Measurements from ENCODE around the gene TIMM17A.
A peak's percentile ranks its signal among the peaks of the same experiment; 100 is the strongest.
"Not testable (repeated sequence)": the region's sequence is repeated elsewhere in the genome, so short reads cannot be mapped to it uniquely, and the experiment has no call there.

The TIMM17A gene

DNA sequence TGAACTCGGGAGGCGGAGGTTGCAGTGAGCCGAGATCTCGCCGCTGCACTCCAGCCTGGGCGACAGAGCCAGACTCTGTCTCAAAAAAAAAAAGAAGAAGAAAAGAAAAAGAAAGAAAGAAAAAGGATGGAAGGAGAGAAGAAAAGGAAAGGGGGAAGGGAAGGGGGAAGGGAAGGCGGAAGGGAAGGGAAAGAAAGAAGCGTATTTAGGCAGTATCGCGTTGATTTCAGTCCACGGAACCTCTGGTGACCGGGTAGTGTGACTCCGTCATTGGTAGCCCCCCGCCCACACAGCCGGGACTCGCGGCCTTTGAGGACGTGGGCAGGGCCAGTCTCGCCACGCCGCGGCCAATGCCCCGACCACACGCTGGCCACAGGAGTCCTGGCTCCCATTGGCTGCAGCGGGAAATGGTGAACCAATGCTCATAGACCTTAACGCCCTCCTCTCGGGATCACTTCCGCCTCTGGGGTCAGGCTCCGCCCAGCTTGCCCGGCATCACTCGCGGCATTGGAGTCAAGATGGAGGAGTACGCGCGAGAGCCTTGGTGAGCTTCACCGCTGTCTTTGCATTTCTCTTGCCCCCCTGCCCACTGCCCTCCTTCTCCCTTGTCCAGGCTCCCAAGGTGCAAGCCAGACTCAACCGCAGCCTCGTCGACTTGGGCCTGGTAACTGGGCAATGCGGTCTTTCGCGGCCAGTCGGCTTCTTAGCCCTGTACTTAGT lies at the start of gene TIMM17A:
Gene TIMM17A, plus strand, starts transcription at position 495 of the 720 bp plus-strand sequence. Its CDS starts 24 bp downstream, at position 519.
- peak; percentile 91 to 94 for DNase-seq

DNA sequence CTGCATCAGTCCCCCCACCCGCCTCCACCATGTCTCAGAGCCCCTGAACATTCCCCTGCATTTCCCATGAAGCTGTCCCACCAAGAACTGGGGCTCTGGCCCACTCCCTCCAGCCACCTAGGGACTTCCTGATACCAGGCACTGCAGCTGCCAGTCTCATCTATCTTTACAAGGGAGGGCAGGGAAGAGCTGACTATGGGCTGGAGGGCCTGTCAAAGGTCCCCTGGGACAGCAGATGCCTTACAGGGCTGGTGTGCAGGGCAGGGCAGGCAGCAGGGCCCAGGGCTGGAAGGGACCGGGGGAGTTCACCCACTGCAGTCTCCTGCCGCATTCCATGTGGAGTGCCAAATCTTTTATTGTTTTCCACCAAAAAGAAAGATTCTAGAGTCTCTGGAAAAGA lies 49.0 kb upstream of the TIMM17A start:
- DNase-seq: no peak

- DNase-seq: no peak
These were observed 47.7 kb upstream of the TIMM17A start for GRCh38 chr1:201907621-201908020.

- DNase-seq: no peak
These were observed 43.3 kb upstream of the TIMM17A start for GRCh38 chr1:201911826-201912571.

GRCh38 chr1:201912832-201913231 lies 42.5 kb upstream of the TIMM17A start:
- DNase-seq: no peak

DNA sequence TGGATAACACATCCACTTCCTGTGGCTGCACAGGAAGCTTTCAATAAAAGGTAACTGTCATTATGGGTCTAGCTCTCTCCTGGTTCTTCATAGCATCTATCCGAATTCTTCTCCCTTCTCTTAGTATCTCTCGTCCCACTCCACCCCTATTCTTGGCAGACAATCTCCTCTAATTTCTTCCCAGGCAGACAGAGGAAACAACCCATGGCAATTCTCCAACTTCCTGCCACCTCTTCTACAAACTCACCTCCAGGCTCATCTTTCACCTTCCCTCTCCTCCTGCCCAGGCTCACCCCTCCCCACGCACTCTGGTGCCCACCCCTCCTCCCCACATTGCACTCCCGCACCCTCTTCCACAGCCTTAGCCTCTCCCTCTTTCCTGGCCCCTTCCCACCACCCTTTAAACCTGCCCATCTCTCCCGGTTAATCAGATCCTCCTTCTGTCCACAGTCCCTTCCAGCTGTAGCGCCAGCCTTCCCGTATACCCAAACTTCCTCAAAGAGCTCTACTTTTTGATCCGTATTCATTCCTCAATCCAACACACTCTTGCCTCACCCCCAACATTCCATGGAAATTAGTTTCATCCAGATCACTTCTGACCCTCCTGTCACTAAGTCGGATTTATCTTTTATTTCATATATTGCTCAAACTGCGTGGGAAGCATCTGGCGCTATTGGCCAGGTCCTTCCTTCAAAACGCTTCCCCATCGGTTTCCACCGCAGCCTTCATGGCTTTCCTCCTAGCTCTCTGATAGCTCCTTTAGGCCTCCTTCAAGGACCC lies 40.7 kb upstream of the TIMM17A start:
- DNase-seq: no peak

DNA sequence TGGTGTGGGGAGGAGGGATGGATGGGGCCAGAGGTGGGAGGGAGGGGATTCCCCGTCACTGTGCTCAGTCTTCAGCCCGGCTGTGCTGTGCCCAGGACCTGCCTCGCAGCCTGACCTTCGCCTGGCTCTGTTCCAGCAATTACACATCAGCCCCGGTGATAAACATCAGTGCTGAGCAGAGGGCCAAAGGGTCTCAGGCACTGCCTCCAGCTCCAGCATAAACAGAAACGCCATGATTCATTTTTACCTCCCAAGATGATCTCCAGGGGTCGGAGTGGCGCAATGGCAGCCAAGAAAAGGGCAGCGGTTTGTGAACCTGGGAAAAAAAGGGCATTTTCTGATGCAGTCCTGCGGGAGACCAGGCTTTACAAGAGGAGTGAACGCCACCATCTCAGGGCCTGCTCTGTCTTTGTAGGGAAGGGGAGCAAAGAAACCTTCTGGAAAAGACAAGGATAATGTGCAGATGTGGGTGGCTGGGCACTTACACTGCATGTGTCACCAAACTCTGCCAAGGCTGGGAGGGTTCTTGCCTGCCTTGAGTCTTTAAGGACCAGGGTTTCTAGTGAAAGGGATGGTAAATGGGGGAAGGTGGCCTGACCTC lies 38.6 kb upstream of the TIMM17A start:
- no peak for DNase-seq

- DNase-seq: no peak
These were observed 37.8 kb upstream of the TIMM17A start for GRCh38 chr1:201917362-201918033.

DNA sequence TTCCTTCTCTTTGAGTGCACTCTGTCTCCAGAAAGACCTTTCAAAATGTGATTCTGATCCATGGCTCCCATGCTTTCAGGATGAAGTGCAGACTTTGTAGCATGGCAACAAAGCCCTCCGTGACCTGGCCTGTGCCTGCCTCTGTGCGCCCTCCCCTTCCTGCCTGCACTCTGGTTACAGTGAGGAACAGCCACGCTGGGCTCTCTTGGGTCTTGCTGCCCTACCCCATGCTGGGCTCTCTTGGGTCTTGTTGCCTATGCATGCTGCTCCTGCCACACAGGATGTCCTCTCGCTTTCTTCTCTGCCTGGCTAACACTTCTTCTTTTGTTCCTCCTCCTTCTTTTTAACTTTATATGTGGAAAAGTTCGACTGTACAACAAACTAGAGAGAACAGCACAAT lies 37.0 kb upstream of the TIMM17A start:
- no peak for DNase-seq

DNA sequence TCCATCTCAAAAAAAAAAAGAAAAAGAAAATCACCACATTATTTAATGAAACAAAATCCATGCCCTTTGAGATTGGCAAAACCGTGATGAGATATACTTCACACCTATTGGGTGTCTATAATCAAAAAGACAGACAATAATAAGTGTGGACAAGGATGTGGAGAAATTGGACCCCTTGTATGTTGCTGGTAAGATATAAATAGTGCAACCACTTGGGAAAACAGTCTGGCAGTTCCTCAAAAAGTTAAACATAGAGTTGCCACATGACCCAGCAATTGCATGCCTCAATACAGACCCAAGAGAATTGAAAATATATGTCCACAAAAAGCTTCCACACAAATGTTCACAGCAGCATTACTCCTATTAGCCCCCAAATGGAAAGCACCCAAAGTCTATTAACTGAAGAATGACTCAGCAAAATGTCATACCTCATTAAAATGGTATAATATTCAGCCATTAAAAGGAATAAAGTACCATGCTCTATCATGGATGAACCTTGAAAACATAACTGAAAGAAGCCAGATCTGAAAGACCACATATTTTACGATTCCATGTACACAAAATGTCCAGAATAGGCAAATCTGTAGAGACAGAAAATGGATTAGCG lies 33.2 kb upstream of the TIMM17A start:
- DNase-seq: no peak

GRCh38 chr1:201925301-201925567 lies 30.1 kb upstream of the TIMM17A start:
- no peak for DNase-seq

DNA sequence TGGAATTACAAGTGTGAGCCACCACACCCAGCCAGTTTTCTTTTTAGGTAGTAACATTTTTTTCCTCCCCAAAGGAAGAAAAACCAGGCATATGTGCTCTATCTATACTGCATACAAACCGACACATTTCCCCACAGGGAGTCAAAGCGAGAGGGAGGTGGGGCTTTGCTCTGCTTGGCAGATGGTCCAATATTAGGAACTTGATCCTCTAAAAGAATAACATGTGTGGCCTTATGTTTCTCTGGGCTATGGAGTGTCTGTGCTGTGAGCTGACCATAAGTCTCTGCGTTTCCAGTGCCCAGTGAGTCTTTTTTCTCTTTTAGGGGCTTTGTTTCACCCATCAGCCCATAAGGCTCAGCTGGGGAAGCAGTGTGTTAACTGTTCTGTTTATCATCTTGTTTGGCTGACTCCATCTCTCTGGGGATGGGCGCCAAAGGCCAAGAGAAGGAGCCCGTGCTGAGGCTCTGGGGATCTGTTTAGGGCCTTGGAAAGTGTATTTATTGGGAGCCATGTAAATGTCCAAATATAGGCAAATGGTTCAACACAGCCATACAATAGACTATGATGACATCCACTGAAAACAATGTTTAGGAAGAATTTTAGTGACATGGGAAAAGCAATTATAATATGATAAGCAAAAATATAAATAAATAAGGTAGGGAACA lies 29.2 kb upstream of the TIMM17A start:
- DNase-seq: no peak

DNA sequence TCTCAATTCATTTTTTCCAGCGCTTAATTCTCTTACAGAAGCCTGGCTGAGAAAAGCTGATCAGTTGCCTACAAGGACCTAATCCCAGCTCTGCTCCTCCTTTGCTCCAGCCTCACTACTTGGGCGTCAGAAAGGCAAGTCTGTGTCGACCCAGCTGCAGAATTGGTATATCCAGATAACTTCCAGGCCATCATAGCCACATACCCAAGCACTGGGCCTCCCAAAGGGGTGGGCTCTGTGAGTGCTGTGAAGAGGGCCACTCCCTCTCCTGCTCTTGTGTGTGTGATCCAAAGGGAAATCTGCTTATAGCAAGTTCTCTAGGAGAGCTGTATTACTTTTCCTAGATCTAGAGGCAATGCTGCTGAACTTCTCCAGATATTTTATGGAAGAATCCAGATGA lies 27.0 kb upstream of the TIMM17A start:
- no peak for DNase-seq

GRCh38 chr1:201930137-201930536 lies 25.2 kb upstream of the TIMM17A start:
- no peak for DNase-seq

DNA sequence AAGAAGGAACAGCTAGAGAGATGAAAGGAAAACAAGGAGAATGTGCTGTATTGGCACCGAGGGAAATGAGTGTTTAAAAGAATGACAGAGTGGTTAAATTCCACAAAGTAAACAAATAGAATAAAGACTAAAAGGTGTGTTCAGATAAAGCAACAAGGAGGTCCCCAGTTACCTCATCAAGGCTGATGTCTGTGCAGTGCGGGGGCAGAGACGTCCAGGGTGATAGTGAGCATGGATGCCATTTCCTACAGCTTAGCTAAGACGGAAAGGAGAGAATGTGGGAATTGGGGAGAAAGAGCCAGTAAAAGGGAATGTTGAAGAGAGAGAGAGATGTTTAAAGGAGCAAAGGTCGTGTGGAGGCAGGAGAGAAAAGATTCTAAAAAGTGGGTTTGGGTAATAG lies 24.5 kb upstream of the TIMM17A start:
- no peak for DNase-seq

- DNase-seq: no peak
These were observed 21.4 kb upstream of the TIMM17A start for GRCh38 chr1:201933840-201934430.

- DNase-seq: no peak
These were observed 17.6 kb upstream of the TIMM17A start for GRCh38 chr1:201937624-201938213.

DNA sequence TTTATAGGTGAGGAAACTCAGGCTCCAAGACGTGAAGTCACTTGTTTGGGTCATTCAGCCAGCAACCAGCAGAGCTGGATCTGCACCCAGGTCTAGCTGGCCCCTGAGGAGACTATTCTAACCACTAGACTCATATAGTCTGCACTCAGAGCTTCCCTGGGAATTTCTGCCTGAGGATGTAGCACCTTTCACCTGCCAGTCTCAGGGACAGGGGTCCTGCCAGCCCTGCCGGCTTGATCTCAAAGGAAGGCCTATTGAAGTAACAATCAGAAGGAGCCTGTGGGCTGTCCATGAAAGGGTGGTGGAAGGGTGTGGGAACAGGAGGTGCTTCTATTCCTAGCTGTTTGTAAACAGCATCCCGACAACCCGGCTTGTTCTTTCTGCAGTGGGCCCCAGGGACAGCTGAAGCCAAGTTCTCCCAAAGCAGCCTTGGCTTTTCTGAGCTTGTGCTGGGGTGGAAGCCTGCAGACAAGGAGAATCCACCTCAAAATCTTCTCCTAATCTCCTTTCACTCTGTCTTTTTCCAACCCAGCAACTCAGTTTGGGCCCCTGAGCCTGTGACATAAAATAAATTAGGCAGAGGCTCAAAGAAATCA lies 16.8 kb upstream of the TIMM17A start:
- DNase-seq: no peak

DNA sequence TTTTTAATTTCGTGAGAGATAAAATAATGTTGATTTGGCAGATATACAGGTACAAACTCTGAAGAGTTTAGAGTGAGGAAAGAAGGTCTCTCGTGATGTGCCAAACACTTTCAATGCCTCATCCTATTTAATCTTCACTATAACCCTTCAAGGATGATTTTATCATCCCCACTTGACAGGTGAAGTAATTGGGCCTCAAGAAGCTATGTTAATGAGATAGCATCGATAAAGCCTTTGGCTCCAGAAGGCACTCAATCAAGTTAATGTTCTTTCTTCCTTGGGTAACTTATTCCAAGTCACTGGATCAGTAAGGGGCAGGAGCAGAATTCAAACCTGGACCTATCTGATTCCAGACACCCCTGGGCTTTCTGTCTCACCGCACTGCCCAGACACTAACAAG lies 16.2 kb upstream of the TIMM17A start:
- no peak for DNase-seq

DNA sequence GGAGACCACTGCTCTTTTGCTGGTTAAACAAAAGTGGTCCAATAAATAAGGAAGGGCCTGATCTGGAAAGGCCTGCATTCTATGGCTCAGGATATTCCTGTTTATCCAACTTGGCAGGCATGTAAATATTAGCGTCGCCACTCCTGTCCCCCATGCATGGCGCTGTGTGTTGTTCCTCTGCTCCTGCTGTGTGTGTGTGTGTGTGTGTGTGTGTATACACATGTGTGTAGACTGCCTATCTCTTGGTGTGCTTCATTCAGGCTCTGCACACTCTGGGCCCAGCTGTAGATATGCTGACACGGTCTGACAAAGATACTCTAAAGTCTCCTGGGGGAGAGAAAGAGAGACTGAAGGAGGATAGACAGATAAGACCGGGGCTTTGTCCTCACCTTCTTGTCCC lies 15.7 kb upstream of the TIMM17A start:
- no peak for DNase-seq

DNA sequence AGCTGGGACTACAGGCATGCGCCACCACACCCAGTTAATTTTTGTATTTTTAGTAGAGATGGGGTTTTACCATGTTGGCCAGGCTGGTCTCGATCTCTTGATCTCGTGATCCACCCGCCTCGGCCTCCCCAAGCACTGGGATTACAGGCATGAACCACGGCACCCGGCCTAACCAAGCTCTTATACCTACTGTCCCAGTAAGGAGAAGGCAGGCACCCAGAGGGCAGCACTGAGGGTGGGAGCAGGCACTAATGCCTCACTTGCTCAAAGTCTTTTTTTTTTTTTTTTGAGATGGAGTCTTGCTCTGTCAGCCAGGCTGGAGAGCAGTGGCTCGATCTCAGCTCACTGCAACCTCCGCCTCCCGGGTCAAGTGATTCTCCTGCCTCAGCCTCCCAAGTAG lies 15.0 kb upstream of the TIMM17A start:
- DNase-seq: not testable (repeated sequence)

Data from CD4-positive, alpha-beta T cell treated with Interferon alpha-2 for 1 hour (primary cell).